Activated CD4-positive, alpha-beta T cell treated with anti-CD3 and anti-CD28 coated beads, Interleukin-2, amount 50 U/mL, for 1 hour (primary cell): ENCODE measurements around the gene MS4A8.
"Not testable (repeated sequence)": the region's sequence is repeated elsewhere in the genome, so short reads cannot be mapped to it uniquely, and the experiment has no call there.

ENCODE experiments used
- DNase-seq: peaks from one replicate; pipeline ENCODE4 v3.0.0-alpha.2; 2020

Gene MS4A8

GRCh38 chr11:60699284-60699691, at the start of gene MS4A8:
TSS of gene MS4A8 (plus strand) at chr11:60699612. CDS start at chr11:60700861, 1,249 bp downstream.
- DNase-seq = no peak

GRCh38 chr11:60657888-60658287, 41.5 kb upstream of the MS4A8 start:
- no peak for DNase-seq

- no peak for DNase-seq
Observed at GRCh38 chr11:60658409-60658808, 41.0 kb upstream of the MS4A8 start.

DNA sequence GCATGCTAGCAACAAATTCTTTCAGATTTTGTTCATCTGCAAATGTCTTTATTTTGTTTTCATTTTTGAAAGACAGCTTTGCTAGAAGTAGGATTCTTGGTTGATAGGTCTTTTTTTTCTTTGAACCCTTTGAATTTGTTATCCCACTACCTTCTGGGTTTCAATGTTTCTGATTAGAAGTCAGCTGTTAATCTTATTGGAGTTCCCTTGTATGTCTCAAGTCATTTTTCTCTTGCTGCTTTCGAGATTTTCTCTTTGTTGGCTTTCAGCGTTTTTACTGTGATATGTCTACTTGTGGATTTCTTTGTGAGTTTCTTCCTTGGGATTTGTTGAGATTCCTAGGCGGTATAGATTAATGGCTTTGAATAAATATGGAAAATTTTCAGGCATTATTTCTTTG, 27.2 kb upstream of the MS4A8 start:
- DNase-seq = no peak

DNA sequence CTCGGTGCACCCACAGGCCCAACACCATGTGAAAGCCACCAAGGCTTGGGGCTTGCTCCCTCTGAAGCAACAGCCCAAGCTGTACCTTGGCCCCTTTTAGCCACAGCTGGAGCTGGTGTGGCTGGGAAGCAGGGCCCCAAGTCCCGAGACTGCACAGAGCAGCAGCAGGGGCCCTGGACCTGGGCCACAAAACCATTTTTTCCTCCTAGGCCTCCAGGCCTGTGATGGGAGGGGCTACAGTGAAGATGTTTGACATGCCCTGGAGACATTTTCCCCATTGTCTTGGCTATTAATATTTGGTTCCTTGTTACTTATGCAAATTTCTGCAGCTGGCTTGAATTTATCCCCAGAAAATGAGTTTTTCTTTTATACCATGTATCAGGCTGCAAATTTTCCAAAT, 21.2 kb upstream of the MS4A8 start:
- not testable (repeated sequence) for DNase-seq

DNA sequence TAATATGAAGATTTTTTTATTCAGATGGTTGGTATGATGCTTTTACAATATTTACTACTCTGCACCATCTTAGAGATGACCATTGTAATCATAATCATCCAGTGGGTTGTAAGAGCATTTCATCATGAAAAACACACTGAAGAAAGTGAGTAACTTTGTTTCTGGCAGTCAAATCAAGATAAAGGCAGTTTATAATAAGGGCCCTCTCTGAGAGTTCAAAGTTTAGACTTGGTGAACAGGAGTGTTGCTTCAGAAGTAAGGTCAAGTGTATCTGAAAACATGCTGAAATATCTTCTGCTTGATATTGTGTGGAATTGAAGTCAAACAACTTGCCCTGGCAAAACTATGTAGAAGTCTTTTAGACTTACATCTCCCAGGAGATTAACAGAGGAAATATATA, 19.5 kb upstream of the MS4A8 start:
- no peak for DNase-seq

- no peak for DNase-seq
Observed at GRCh38 chr11:60680455-60681119, 18.8 kb upstream of the MS4A8 start.

GRCh38 chr11:60684541-60684848, 14.9 kb upstream of the MS4A8 start:
- DNase-seq = not testable (repeated sequence)

GRCh38 chr11:60691661-60692060, 7.8 kb upstream of the MS4A8 start:
- no peak for DNase-seq

DNA sequence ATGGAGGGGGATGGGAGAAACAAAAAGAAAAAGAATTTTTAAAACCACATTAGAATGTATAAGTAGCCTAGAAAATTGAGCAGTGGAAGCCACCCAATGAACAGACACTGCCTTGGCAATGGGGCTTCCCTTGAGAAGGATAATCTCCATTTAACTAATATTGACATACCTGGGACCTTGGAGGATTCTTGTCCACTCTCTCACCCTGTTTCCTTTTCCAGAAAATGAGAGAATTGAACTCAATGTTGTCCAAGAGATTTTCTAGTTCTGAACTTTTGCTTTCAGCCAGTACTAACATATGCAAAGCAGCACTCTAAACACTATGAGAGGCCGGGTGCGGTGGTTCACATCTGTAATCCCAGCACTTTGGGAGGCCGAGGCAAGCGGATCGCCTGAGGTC, 524 bp downstream of the MS4A8 start:
- DNase-seq = no peak

GRCh38 chr11:60700689-60701468, 1.5 kb downstream of the MS4A8 start:
- no peak for DNase-seq

DNA sequence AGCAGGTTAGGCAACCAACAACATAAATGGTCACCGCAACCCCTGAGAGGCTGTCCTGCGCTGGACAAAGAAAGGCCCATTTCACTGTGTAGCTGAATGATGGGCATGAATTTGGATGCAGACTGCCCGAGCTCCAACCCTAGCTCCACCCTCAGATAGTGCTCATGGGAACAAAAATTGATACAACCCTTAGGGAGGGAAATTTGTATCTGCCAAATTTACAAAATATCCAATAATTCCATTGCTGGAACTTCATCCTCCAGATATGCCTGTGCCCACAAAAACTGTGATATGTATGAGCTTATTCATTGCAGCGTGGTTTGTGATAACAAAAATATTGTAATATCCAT, 2.0 kb downstream of the MS4A8 start:
- no peak for DNase-seq

- no peak for DNase-seq
Observed at GRCh38 chr11:60703374-60703773, 4.0 kb downstream of the MS4A8 start.

DNA sequence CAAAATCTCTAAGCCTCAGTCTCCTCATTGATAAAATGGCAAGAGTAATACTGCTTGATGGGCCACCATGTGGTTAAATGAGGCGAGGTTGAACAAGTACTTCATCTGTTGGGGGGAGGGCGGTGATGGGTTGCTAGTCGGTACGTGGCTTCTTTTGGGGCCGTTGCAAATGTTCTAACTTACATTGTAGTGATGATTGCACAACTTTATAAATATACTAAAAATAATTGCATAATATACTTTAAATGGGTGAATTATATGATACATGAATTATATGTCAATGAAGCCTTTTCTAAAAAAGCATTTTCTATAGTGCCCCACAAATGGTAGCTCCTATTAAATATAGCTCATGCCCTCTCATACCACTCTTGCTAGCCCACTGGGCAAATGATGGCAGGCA, 6.5 kb downstream of the MS4A8 start:
- DNase-seq = no peak

DNA sequence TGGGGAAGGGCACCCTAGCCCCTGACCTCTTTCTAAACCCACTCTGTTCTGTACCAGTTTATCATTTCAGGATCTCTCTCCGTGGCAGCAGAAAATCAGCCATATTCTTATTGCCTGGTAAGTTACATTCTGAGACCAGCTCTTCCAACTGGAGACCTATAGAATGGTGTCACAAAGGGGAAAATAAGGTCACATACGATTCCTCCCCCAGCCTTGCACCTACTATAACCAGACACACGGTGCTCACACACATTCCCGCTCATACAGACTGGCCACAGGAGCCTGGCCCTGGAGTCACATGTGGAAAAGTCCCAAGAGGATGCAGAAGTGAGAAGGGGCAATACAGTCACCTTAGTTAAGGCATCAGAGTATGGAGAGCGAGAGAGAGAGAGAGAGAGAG, 7.5 kb downstream of the MS4A8 start:
- no peak for DNase-seq

DNA sequence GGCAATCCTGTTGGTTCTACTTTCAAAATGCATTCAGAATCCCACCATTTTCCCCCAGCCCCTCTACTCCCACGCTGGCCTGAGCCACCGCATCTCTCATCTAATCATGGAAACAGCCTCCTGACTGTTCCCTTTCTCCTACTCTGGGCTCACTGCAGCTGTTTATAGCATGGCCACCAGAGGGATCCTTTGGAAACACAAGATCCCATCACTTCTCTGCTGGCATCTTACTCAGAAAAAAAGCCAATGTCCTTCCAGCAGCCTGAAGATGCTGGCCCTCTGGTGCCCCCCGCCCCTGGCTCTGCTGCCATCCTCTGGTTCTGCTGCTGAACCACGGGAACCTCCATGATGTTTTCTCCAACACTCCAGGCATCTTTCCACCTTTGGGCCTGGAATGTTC, 11.1 kb downstream of the MS4A8 start:
- DNase-seq = no peak

DNA sequence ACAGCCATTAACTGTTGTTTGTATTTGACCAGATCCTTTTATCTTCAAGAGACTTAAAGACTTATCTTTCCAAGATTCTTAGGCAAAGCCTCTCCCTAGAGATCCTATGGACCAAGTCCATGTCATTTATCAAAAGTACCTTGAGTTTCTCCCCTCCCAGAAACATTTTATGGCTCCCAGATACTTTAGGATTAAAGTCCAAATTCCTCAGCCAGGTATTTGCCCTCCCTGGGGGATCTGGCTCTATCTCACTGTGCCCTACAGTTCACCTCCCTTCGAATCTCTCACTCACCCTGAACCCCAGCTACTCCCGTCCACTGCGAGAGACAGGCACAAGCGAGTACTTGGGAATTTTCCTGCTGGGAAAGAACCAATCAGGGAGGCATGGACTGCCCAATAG, 11.9 kb downstream of the MS4A8 start:
- DNase-seq = no peak

- DNase-seq = not testable (repeated sequence)
Observed at GRCh38 chr11:60713423-60713822, 14.0 kb downstream of the MS4A8 start.

DNA sequence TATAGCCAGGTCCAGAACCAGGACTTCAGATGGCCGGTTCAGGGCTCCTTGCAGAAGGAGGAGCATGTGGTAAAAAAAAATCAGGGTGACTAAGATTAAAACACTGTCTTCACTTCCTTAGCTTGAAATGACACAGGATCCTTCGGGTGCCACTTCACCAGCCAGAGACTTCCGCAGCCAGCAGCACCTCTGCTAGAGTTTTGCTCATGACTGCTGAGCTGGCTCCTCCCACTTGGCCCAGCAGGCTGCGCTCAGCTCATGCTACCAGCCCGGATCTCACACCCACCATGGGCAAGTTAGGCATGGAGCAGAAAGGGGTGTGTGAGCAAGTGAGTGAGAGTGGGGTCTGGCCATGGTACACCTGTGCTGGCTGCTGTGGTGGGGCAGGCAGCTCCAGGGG, 18.5 kb downstream of the MS4A8 start:
- no peak for DNase-seq

GRCh38 chr11:60718524-60719316, 19.3 kb downstream of the MS4A8 start:
- DNase-seq = no peak

- DNase-seq = no peak
Observed at GRCh38 chr11:60719391-60719790, 20.0 kb downstream of the MS4A8 start.

- no peak for DNase-seq
Observed at GRCh38 chr11:60720460-60720859, 21.0 kb downstream of the MS4A8 start.

GRCh38 chr11:60724420-60724819, 25.0 kb downstream of the MS4A8 start, which contains the start of gene MS4A18:
TSS of gene MS4A18 (plus strand) at chr11:60724720.
- DNase-seq = no peak

DNA sequence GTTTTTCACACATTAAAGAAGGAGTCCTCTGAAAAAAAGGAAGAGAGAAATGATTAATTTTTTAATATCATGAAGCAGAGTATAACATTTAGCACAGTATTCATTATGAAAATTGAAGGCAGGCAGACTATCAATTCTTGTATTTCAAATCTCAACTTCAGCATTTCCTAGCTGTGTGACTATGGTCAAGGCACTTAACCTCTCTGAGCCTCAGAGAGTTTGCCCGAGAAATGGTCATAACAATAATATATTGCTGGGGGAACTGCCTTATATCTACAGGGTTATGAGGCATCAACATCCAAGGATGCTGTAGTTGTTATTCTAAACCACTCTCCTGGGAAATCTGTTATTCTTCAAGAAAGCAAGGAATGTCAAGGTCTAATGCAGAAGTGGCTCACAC, 26.2 kb downstream of the MS4A8 start:
- DNase-seq = no peak
